ENCODE results near the gene RGS7BP.
"Not testable (repeated sequence)": the region's sequence is repeated elsewhere in the genome, so short reads cannot be mapped to it uniquely, and the experiment has no call there.

RGS7BP gene

DNA sequence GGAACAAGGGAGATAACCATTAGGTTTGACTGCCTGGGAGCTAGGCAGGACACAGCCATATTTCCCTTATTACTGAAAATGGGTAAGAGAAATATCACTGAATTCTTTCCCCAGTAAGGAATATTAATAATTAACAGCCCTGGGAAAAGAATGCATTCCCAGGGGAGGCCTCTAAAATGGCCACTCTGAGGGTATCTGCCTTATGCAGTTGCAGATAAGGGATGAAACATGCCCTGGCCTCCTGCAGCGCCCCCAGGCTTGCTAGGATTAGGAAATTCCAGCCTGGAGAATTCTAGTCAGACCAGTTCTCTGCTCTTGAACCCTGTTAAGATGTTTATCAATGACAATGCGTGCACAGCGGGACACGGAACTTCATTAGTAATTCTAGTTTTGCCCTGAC lies 52.8 kb downstream of the RGS7BP start:
- not testable (repeated sequence) for H3K36me3 ChIP-seq (ENCODE audit: control insufficient read depth in 1 of 2, insufficient read depth in 2 of 2, low read length in 2 of 2); H3K27me3 ChIP-seq (ENCODE audit: low read depth, low read length); H3K27ac ChIP-seq (ENCODE audit: low read length); H3K9me3 ChIP-seq (ENCODE audit: control insufficient read depth in 1 of 2, low read length in 2 of 2); H3K4me1 ChIP-seq (ENCODE audit: control insufficient read depth in 1 of 2, insufficient read depth in 2 of 2, low read length in 2 of 2); H3K4me3 ChIP-seq (ENCODE audit: low read depth in 1 of 2, low read length in 2 of 2)

GRCh38 chr5:64566310-64566916 lies 60.6 kb downstream of the RGS7BP start:
- Histone ChIP-seq H3K9me3 (ENCODE audit: control insufficient read depth in 1 of 2, low read length in 2 of 2) (no peaks in the 10 kb centered on the region), H3K27ac (ENCODE audit: low read length) (no peak overlapping the region), H3K36me3 (ENCODE audit: control insufficient read depth in 1 of 2, insufficient read depth in 2 of 2, low read length in 2 of 2) (no peaks in the 10 kb centered on the region), H3K27me3 (ENCODE audit: low read depth, low read length) (no peaks in the 10 kb centered on the region), H3K4me1 (ENCODE audit: control insufficient read depth in 1 of 2, insufficient read depth in 2 of 2, low read length in 2 of 2) (no peaks in the 10 kb centered on the region), H3K4me3 (ENCODE audit: low read depth in 1 of 2, low read length in 2 of 2) (no peak overlapping the region)

- Histone ChIP-seq H3K4me1 (ENCODE audit: control insufficient read depth in 1 of 2, insufficient read depth in 2 of 2, low read length in 2 of 2) (no peaks in the 10 kb centered on the region), H3K4me3 (ENCODE audit: low read depth in 1 of 2, low read length in 2 of 2) (no peak overlapping the region), H3K9me3 (ENCODE audit: control insufficient read depth in 1 of 2, low read length in 2 of 2) (no peaks in the 10 kb centered on the region), H3K27ac (ENCODE audit: low read length) (no peak overlapping the region), H3K36me3 (ENCODE audit: control insufficient read depth in 1 of 2, insufficient read depth in 2 of 2, low read length in 2 of 2) (no peaks in the 10 kb centered on the region), H3K27me3 (ENCODE audit: low read depth, low read length) (no peaks in the 10 kb centered on the region)
Measured at GRCh38 chr5:64569858-64570257, 64.0 kb downstream of the RGS7BP start.

DNA sequence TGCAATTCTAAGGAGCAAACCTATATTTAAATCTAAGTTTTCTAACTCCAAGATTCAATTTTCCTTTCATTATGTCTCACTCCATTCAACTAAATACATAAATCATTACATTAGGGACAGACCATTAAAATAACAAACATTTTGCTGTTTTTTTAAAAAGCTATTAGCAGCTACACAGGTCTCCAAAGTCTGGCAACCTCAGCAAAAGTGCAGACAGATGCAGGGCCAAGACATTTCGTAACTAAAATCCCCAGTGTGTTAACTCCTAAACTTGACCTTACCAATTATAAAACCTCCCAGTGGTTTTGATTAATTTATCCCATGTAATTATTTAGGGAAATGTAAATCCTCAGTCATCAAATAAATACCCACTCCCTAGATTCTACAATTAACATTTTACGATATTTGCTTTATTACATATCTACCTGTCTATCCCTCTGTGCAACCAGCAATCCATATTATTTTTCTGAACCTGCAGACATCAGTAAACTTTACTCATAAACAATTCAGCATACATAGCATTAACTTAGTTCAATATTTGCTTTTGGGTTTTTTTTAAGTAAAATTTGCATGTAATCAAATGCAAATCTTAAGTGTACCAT lies 64.7 kb downstream of the RGS7BP start:
- Histone ChIP-seq H3K27ac (ENCODE audit: low read length) (no peak overlapping the region), H3K27me3 (ENCODE audit: low read depth, low read length) (no peaks in the 10 kb centered on the region), H3K4me1 (ENCODE audit: control insufficient read depth in 1 of 2, insufficient read depth in 2 of 2, low read length in 2 of 2) (no peaks in the 10 kb centered on the region), H3K4me3 (ENCODE audit: low read depth in 1 of 2, low read length in 2 of 2) (no peak overlapping the region), H3K36me3 (ENCODE audit: control insufficient read depth in 1 of 2, insufficient read depth in 2 of 2, low read length in 2 of 2) (no peaks in the 10 kb centered on the region), H3K9me3 (ENCODE audit: control insufficient read depth in 1 of 2, low read length in 2 of 2) (no peaks in the 10 kb centered on the region)

GRCh38 chr5:64575561-64575960 lies 69.7 kb downstream of the RGS7BP start:
- Histone ChIP-seq H3K4me3 (ENCODE audit: low read depth in 1 of 2, low read length in 2 of 2) (no peak overlapping the region), H3K9me3 (ENCODE audit: control insufficient read depth in 1 of 2, low read length in 2 of 2) (no peaks in the 10 kb centered on the region), H3K36me3 (ENCODE audit: control insufficient read depth in 1 of 2, insufficient read depth in 2 of 2, low read length in 2 of 2) (no peaks in the 10 kb centered on the region), H3K27me3 (ENCODE audit: low read depth, low read length) (no peaks in the 10 kb centered on the region), H3K4me1 (ENCODE audit: control insufficient read depth in 1 of 2, insufficient read depth in 2 of 2, low read length in 2 of 2) (no peaks in the 10 kb centered on the region), H3K27ac (ENCODE audit: low read length) (no peak overlapping the region)

DNA sequence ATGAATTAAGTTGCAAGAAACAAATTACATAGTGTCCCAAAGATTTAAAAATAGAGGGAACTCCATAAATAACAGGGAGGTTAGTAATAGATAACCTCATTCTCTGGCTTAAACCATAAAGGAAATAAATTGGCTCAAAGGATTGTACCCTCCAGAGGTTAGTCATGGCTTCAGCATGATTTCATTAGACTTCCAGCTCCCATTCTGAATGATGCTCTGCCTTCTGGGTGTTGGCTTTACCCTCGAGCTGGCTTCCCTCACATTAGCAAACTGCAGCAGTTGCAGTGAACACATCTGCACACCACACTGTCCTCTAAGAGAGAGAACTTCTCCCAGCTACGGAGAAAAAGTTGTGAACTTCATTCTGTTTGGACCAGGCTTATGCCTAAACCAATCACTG lies 70.4 kb downstream of the RGS7BP start:
- no peak overlapping the region for H3K27ac ChIP-seq (ENCODE audit: low read length)
- H3K27me3 ChIP-seq (ENCODE audit: low read depth, low read length) = no peaks in the 10 kb centered on the region
- no peaks in the 10 kb centered on the region for H3K9me3 ChIP-seq (ENCODE audit: control insufficient read depth in 1 of 2, low read length in 2 of 2)
- no peaks in the 10 kb centered on the region for H3K36me3 ChIP-seq (ENCODE audit: control insufficient read depth in 1 of 2, insufficient read depth in 2 of 2, low read length in 2 of 2)
- no peaks in the 10 kb centered on the region for H3K4me1 ChIP-seq (ENCODE audit: control insufficient read depth in 1 of 2, insufficient read depth in 2 of 2, low read length in 2 of 2)
- H3K4me3 ChIP-seq (ENCODE audit: low read depth in 1 of 2, low read length in 2 of 2) = no peak overlapping the region

DNA sequence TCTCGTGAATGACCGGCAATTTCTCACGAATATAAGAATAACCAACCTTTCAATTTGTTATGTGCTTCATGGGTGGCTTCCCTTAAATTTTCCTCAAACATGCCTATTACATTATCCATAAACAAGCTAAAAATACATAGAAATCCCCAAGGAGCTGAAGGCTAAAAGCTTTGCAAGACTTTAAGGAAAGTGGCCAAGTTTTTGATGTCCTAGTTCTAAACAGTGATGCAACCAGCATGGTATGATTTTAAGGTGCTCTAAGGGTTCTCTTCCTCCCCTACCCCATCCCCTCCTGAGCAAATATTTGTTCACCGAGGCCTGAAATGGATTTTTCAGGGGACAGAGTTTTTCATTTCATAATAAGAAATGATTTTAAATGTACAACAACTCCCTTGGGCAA lies 79.8 kb downstream of the RGS7BP start:
- H3K27me3 ChIP-seq (ENCODE audit: low read depth, low read length) = no peaks in the 10 kb centered on the region
- no peaks in the 10 kb centered on the region for H3K36me3 ChIP-seq (ENCODE audit: control insufficient read depth in 1 of 2, insufficient read depth in 2 of 2, low read length in 2 of 2)
- H3K4me3 ChIP-seq (ENCODE audit: low read depth in 1 of 2, low read length in 2 of 2) = no peak overlapping the region
- H3K4me1 ChIP-seq (ENCODE audit: control insufficient read depth in 1 of 2, insufficient read depth in 2 of 2, low read length in 2 of 2) = peaks cover 0 to 13% of the 10 kb centered on the region in 2 donors
- no peak overlapping the region for H3K27ac ChIP-seq (ENCODE audit: low read length)
- H3K9me3 ChIP-seq (ENCODE audit: control insufficient read depth in 1 of 2, low read length in 2 of 2) = no peaks in the 10 kb centered on the region

GRCh38 chr5:64587370-64587769 lies 81.6 kb downstream of the RGS7BP start:
- no peaks in the 10 kb centered on the region for H3K9me3 ChIP-seq (ENCODE audit: control insufficient read depth in 1 of 2, low read length in 2 of 2)
- H3K4me3 ChIP-seq (ENCODE audit: low read depth in 1 of 2, low read length in 2 of 2) = no peak overlapping the region
- no peak overlapping the region for H3K27ac ChIP-seq (ENCODE audit: low read length)
- H3K27me3 ChIP-seq (ENCODE audit: low read depth, low read length) = no peaks in the 10 kb centered on the region
- no peaks in the 10 kb centered on the region for H3K36me3 ChIP-seq (ENCODE audit: control insufficient read depth in 1 of 2, insufficient read depth in 2 of 2, low read length in 2 of 2)
- peaks cover 0 to 13% of the 10 kb centered on the region in 2 donors for H3K4me1 ChIP-seq (ENCODE audit: control insufficient read depth in 1 of 2, insufficient read depth in 2 of 2, low read length in 2 of 2)

- H3K4me1 ChIP-seq (ENCODE audit: control insufficient read depth in 1 of 2, insufficient read depth in 2 of 2, low read length in 2 of 2) = no peaks in the 10 kb centered on the region
- H3K4me3 ChIP-seq (ENCODE audit: low read depth in 1 of 2, low read length in 2 of 2) = no peak overlapping the region
- no peak overlapping the region for H3K27ac ChIP-seq (ENCODE audit: low read length)
- H3K36me3 ChIP-seq (ENCODE audit: control insufficient read depth in 1 of 2, insufficient read depth in 2 of 2, low read length in 2 of 2) = no peaks in the 10 kb centered on the region
- H3K27me3 ChIP-seq (ENCODE audit: low read depth, low read length) = no peaks in the 10 kb centered on the region
- H3K9me3 ChIP-seq (ENCODE audit: control insufficient read depth in 1 of 2, low read length in 2 of 2) = no peaks in the 10 kb centered on the region
Measured at GRCh38 chr5:64592730-64593341, 87.0 kb downstream of the RGS7BP start.

GRCh38 chr5:64594025-64594424 lies 88.2 kb downstream of the RGS7BP start:
- Histone ChIP-seq H3K36me3 (ENCODE audit: control insufficient read depth in 1 of 2, insufficient read depth in 2 of 2, low read length in 2 of 2) (no peaks in the 10 kb centered on the region), H3K9me3 (ENCODE audit: control insufficient read depth in 1 of 2, low read length in 2 of 2) (no peaks in the 10 kb centered on the region), H3K27ac (ENCODE audit: low read length) (no peak overlapping the region), H3K27me3 (ENCODE audit: low read depth, low read length) (no peaks in the 10 kb centered on the region), H3K4me1 (ENCODE audit: control insufficient read depth in 1 of 2, insufficient read depth in 2 of 2, low read length in 2 of 2) (no peaks in the 10 kb centered on the region), H3K4me3 (ENCODE audit: low read depth in 1 of 2, low read length in 2 of 2) (no peak overlapping the region)

DNA sequence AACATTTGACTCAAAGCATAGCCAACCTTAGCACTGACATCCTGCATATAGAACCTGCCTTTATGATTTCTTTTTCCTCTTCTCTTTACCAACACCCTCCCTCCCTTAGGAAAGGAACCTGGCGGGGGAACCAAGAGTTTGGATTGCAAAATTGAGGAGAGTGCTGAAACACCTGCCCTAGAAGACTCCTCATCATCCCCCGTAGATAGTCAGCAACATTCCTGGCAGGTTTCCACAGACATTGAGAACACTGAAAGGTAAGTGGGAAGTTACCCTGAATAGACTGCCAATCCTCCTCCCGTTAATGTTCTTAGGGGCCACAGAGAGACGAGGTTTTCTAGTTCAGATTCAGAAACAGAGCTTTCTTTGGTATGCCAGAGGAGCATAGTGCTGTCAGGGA lies 88.8 kb downstream of the RGS7BP start:
- H3K36me3 ChIP-seq (ENCODE audit: control insufficient read depth in 1 of 2, insufficient read depth in 2 of 2, low read length in 2 of 2) = no peaks in the 10 kb centered on the region
- H3K9me3 ChIP-seq (ENCODE audit: control insufficient read depth in 1 of 2, low read length in 2 of 2) = no peaks in the 10 kb centered on the region
- H3K27ac ChIP-seq (ENCODE audit: low read length) = no peak overlapping the region
- no peaks in the 10 kb centered on the region for H3K4me1 ChIP-seq (ENCODE audit: control insufficient read depth in 1 of 2, insufficient read depth in 2 of 2, low read length in 2 of 2)
- H3K4me3 ChIP-seq (ENCODE audit: low read depth in 1 of 2, low read length in 2 of 2) = no peak overlapping the region
- no peaks in the 10 kb centered on the region for H3K27me3 ChIP-seq (ENCODE audit: low read depth, low read length)
